Panc1 (cell line): ENCODE measurements around the gene OR2M5. TPM values are rescaled to one million over a fixed set of nuclear protein-coding genes. Genes with fewer than 3 reads are reported as not detected.

Experiments used
- ATAC-seq: fragments of 200-7000 bp; cut with Tn5 transposase; 2 replicates; pipeline ENCODE4 v1.9.1; 2020; ENCODE audit warnings: mild to moderate bottlenecking, moderate library complexity
- BruUV-seq: library from RNA; stranded (reverse); fragments of 400-500 nt; replicated peaks from 2 replicates; lab custom pipeline; 2021; lab: Mats Ljungman, UMichigan
- CTCF ChIA-PET: fragments of 300-600 bp; sonication (Branson Sonifier 250); formaldehyde crosslinking; loops from one replicate; lab custom pipeline; 2022; ENCODE audit warnings: antibody characterized with exemption; lab: Charles Lee
- POLR2A ChIA-PET: fragments of 300-600 bp; sonication (Branson Sonifier 250); formaldehyde crosslinking; loops from one replicate; lab custom pipeline; 2022; ENCODE audit warnings: antibody characterized with exemption; lab: Charles Lee
- DNase-seq: peaks from one replicate; pipeline ENCODE4 v3.0.0-alpha.2; 2010; ENCODE audit warnings: low read depth, low spot score
- H3K27ac ChIP-seq: 2 replicates; pipeline ENCODE4 v1.5.1; 2011; ENCODE audit warnings: mild to moderate bottlenecking, low read length, inconsistent platforms
- H3K27me3 ChIP-seq: fragments of 200-500 bp; sonication (Bioruptor generic); 2 replicates; pipeline ENCODE4 v1.6.0; 2014; ENCODE audit warnings: low read length, inconsistent platforms; ENCODE audit not compliant: control insufficient read depth, insufficient read depth
- H3K36me3 ChIP-seq: fragments of 200-500 bp; sonication (Bioruptor generic); 2 replicates; pipeline ENCODE4 v1.5.1; 2014; ENCODE audit warnings: inconsistent platforms, mild to moderate bottlenecking, low read length, moderate library complexity; ENCODE audit not compliant: control insufficient read depth, insufficient read depth
- H3K4me1 ChIP-seq: 2 replicates; pipeline ENCODE4 v1.5.1; 2011; ENCODE audit warnings: inconsistent platforms, mild to moderate bottlenecking, low read length, moderate library complexity; ENCODE audit not compliant: control insufficient read depth, insufficient read depth
- H3K4me3 ChIP-seq, 2 experiments: 2 replicates each; pipeline ENCODE4 v1.5.1; 2011 to 2012; ENCODE audit warnings: low read depth in 2 of 2, low read length in 2 of 2, mild to moderate bottlenecking in 2 of 2, inconsistent platforms in 1 of 2, moderate library complexity in 1 of 2
- H3K9me3 ChIP-seq: fragments of 200-500 bp; sonication (Bioruptor generic); 2 replicates; pipeline ENCODE4 v1.5.1; 2014; ENCODE audit warnings: low read depth, mild to moderate bottlenecking, inconsistent platforms, low read length, moderate library complexity; ENCODE audit not compliant: control insufficient read depth, insufficient read depth
- CTCF ChIP-seq: fragments of 450-650 bp; IDR thresholded peaks from 2 replicates; pipeline ENCODE4 v1.5.1; 2017; ENCODE audit warnings: mild to moderate bottlenecking
- REST ChIP-seq, 2 experiments: IDR thresholded peaks; 2 replicates each; pipeline ENCODE4 v1.6.1; 2011 to 2012; ENCODE audit warnings: low read depth in 2 of 2, control low read depth in 1 of 2, low read length in 1 of 2, mild to moderate bottlenecking in 1 of 2, moderate library complexity in 1 of 2; ENCODE audit not compliant: insufficient read depth in 1 of 2
- SIN3A ChIP-seq: IDR thresholded peaks from 2 replicates; pipeline ENCODE4 v1.6.1; 2012; ENCODE audit warnings: low read depth, mild to moderate bottlenecking, low read length, moderate library complexity, borderline replicate concordance; ENCODE audit not compliant: insufficient read depth
- TCF7L2 ChIP-seq: IDR thresholded peaks from 2 replicates; pipeline ENCODE4 v1.6.1; 2011; ENCODE audit warnings: mild to moderate bottlenecking, low read depth, low read length, inconsistent platforms
- in situ Hi-C: cut with HindIII; loops from 2 replicates; pipeline ENCODE4 v1.10.0; 2016; ENCODE audit warnings: low sequenced_read_pairs, low pct_unique_long_range_greater_than_20kb
- intact Hi-C: fragments of 100-400 bp; cut with micrococcal nuclease; formaldehyde crosslinking; loops from one replicate; pipeline ENCODE4 v1.10.0; 2022; ENCODE audit not compliant: unreplicated experiment
- total RNA-seq: library from RNA; stranded (reverse); gene quantifications from one replicate; pipeline ENCODE4 v1.2.1, GENCODE V29; 2021; ENCODE audit not compliant: unreplicated experiment

OR2M5 gene
- total RNA-seq, 1 experiment from 2014 or later = not detected

- TF ChIP-seq SIN3A (no peak), CTCF (no peak), REST (IDR thresholded peaks at IDR 0.05; ENCODE audit: insufficient read depth in 1 of 2, low read depth in 2 of 2, low read length in 1 of 2) (no peak), TCF7L2 (no peak)
- ChIA-PET CTCF (no interaction called here), POLR2A (no interaction called here)
- Histone ChIP-seq H3K4me1 (no peaks in the 10 kb centered on the region), H3K36me3 (no peaks in the 10 kb centered on the region), H3K9me3 (no peaks in the 10 kb centered on the region), H3K27ac (no peak overlapping the region), H3K27me3 (no peaks in the 10 kb centered on the region), H3K4me3 (no peak overlapping the region)
- intact Hi-C loops = no loop called here
- ATAC-seq (no peak), DNase-seq (no peak)
- in situ Hi-C loops = no loop called here
- BruUV-seq = no TSS peak
Measured at GRCh38 chr1:248194117-248194516, 49.2 kb downstream of the OR2M5 start.

Other genes starting within 250 kb of the OR2M5 start
- gene OR2W3, start 249.6 kb upstream of the OR2M5 start, total RNA-seq = not detected
- not detected for gene OR2T8, start 224.9 kb upstream of the OR2M5 start, total RNA-seq
- gene OR2AJ1, start 220.3 kb upstream of the OR2M5 start, total RNA-seq = not detected
- gene OR2L8, start 196.3 kb upstream of the OR2M5 start, total RNA-seq = not detected
- gene OR2AK2, start 179.9 kb upstream of the OR2M5 start, total RNA-seq = not detected
- gene OR2L5, start 131.5 kb upstream of the OR2M5 start, total RNA-seq = not detected
- gene OR2L2, start 115.1 kb upstream of the OR2M5 start, total RNA-seq = not detected
- not detected for gene OR2L3, start 98.3 kb upstream of the OR2M5 start, total RNA-seq
- not detected for gene OR2L13, start 50.0 kb upstream of the OR2M5 start, total RNA-seq
- gene OR2M2, start 29.7 kb downstream of the OR2M5 start, total RNA-seq = not detected
- gene OR2M3, start 52.1 kb downstream of the OR2M5 start, total RNA-seq = not detected
- gene OR2M4, start 86.3 kb downstream of the OR2M5 start, total RNA-seq = not detected
- gene OR2T33, start 132.8 kb downstream of the OR2M5 start, total RNA-seq = not detected
- not detected for gene OR2T12, start 158.3 kb downstream of the OR2M5 start, total RNA-seq
- not detected for gene OR2M7, start 179.4 kb downstream of the OR2M5 start, total RNA-seq
- gene OR14C36, start 203.6 kb downstream of the OR2M5 start, total RNA-seq = not detected
- not detected for gene OR2T4, start 216.5 kb downstream of the OR2M5 start, total RNA-seq
- gene OR2T6, start 230.6 kb downstream of the OR2M5 start, total RNA-seq = not detected